ENCODE data around the gene ICOS. TPM values are rescaled to one million over a fixed set of nuclear protein-coding genes. Genes with fewer than 3 reads are reported as not detected.

The ICOS gene
- total and polyA plus RNA-seq, 2 of the 8 experiments (the other 6 are each of a cell fraction or from before 2014, with no cell fraction given) = not detected

DNA sequence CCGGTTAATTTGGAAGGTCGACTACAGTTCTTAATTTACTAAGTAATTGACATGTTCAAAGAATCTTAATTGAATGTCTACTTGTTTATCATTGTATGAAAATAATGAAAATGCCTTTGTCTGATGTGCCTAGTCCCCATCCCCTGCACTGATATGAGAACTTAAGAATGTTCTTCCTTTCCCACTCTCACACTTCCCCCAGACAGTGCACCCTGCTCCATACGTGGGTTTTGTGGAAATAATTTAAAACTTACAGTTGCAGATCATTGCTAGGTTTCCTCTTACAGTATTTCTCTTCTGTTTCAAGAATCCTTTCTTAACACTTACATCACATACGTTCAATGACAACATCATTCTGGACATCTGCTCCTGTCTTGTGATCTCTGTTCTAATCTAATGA lies 3.5 kb downstream of the ICOS start:
- no peak overlapping the region for H4K5ac ChIP-seq (ENCODE audit: insufficient read length, low read depth, low read length)
- no peak overlapping the region for H3K4ac ChIP-seq (replicated peaks; ENCODE audit: insufficient read length, low read depth, low read length)
- no peak overlapping the region for H3K18ac ChIP-seq (ENCODE audit: extremely low read depth, low read length)
- FAIRE-seq (no peak), DNase-seq (ENCODE audit: low read depth in 1 of 2, low spot score in 2 of 2) (no peak)
- peaks cover 0 to 5% of the 10 kb centered on the region in 2 experiments; a peak in 1 of 4 replicates for H3K9me3 ChIP-seq (ENCODE audit: insufficient read depth in 2 of 2, low read depth in 1 of 2, low read length in 1 of 2)
- ChIA-PET POLR2A (ENCODE audit: partially characterized antibody) (no interaction called here), CTCF (ENCODE audit: partially characterized antibody) (no interaction called here)
- no peak for TF ChIP-seq RFX5 (IDR thresholded peaks at IDR 0.05; ENCODE audit: borderline replicate concordance, low read depth, low read length)
- no peak for TF ChIP-seq POU5F1 (IDR thresholded peaks at IDR 0.05; ENCODE audit: low read depth, low read length)
- no peak for TF ChIP-seq SP2 (IDR thresholded peaks at IDR 0.05; ENCODE audit: low read length)
- TF ChIP-seq POLR2AphosphoS5 (IDR thresholded peaks at IDR 0.05; ENCODE audit: low read depth, low read length) = no peak
- TF ChIP-seq RNF2 (IDR thresholded peaks at IDR 0.05; ENCODE audit: borderline replicate concordance, low read depth, low read length, missing control alignments, poor library complexity, severe bottlenecking) = no peak
- no peak for TF ChIP-seq CBX5 (IDR thresholded peaks at IDR 0.05; ENCODE audit: low read depth, low read length)
- TF ChIP-seq EGR1 (IDR thresholded peaks at IDR 0.05; ENCODE audit: borderline replicate concordance, low read depth, low read length) = no peak
- TF ChIP-seq JUND (IDR thresholded peaks at IDR 0.05; ENCODE audit: low read length) = no peak
- no peak for TF ChIP-seq SUZ12 (IDR thresholded peaks at IDR 0.05; ENCODE audit: low read length)
- no peak for TF ChIP-seq JUN (IDR thresholded peaks at IDR 0.05; ENCODE audit: low read depth, low read length)
- TF ChIP-seq GABPA (IDR thresholded peaks at IDR 0.05; ENCODE audit: borderline replicate concordance, insufficient read depth, low read length) = no peak
- TF ChIP-seq CEBPB (IDR thresholded peaks at IDR 0.05; ENCODE audit: low read depth, low read length) = no peak
- no peak for TF ChIP-seq KDM4A (IDR thresholded peaks at IDR 0.05; ENCODE audit: low read depth, low read length, severe bottlenecking)
- TF ChIP-seq KDM1A (IDR thresholded peaks at IDR 0.05; ENCODE audit: borderline replicate concordance, low read length) = no peak
- H3K27me3 ChIP-seq (replicated peaks in 1 of 4; ENCODE audit: control insufficient read depth in 3 of 4, extremely low read depth in 1 of 4, insufficient read depth in 3 of 4, low read length in 3 of 4) = no peaks in the 10 kb centered on the region
- H2AK5ac ChIP-seq (ENCODE audit: low read depth, low read length) = no peak overlapping the region
- WGBS, 2 experiments (ENCODE audit: extremely low coverage in 1 of 2, insufficient coverage in 1 of 2, insufficient read length in 1 of 2, insufficient replicate concordance in 2 of 2, low coverage in 1 of 2, low lambda C conversion rate in 2 of 2, missing lambda C conversion rate in 1 of 2) = 93% methylated on average over 4 of the region's 4 CpGs; no CpG with 5 or more reads in 1 of the 2 experiments
- H2BK12ac ChIP-seq (ENCODE audit: low read depth, low read length) = no peak overlapping the region
- no peak overlapping the region for H3K4me3 ChIP-seq (ENCODE audit: extremely low read depth in 1 of 4, insufficient read depth in 2 of 4, low read depth in 3 of 4, low read length in 4 of 4)
- no peaks in the 10 kb centered on the region for H4K20me1 ChIP-seq (replicated peaks in 1 of 2; ENCODE audit: control insufficient read depth in 1 of 2, insufficient read depth in 2 of 2, low read length in 2 of 2)
- no peak overlapping the region for H3K27ac ChIP-seq (ENCODE audit: low read depth, low read length)
- H2BK5ac ChIP-seq (ENCODE audit: low read depth, low read length) = no peak overlapping the region
- H3K36me3 ChIP-seq (ENCODE audit: control insufficient read depth in 2 of 4, insufficient read depth in 4 of 4, low read length in 3 of 4) = no peaks in the 10 kb centered on the region
- H2AFZ ChIP-seq (ENCODE audit: low read length) = no peak overlapping the region
- H3K4me1 ChIP-seq (replicated peaks in 1 of 4; ENCODE audit: control insufficient read depth in 3 of 4, insufficient read depth in 4 of 4, low read length in 3 of 4) = no peaks in the 10 kb centered on the region
- H2BK120ac ChIP-seq (replicated peaks; ENCODE audit: low read depth, low read length) = no peak overlapping the region
- H3K9ac ChIP-seq (replicated peaks in 1 of 4; ENCODE audit: extremely low read depth in 1 of 4, low read depth in 3 of 4, low read length in 3 of 4) = no peak overlapping the region
- H3K79me2 ChIP-seq (ENCODE audit: control insufficient read depth in 1 of 2, insufficient read depth in 2 of 2, low read length in 2 of 2) = no peaks in the 10 kb centered on the region
- no peak overlapping the region for H2BK15ac ChIP-seq (ENCODE audit: low read length)
- no peaks in the 10 kb centered on the region for H3K79me1 ChIP-seq (ENCODE audit: low read depth, low read length)
- H3K23me2 ChIP-seq (ENCODE audit: low read depth, low read length) = no peaks in the 10 kb centered on the region
- no peak overlapping the region for H3K4me2 ChIP-seq (ENCODE audit: insufficient read depth in 1 of 2, low read depth in 2 of 2, low read length in 2 of 2)
- H4K91ac ChIP-seq (replicated peaks; ENCODE audit: insufficient read length, low read length) = no peak overlapping the region
- H3K14ac ChIP-seq (ENCODE audit: insufficient read length) = no peak overlapping the region
- no peak overlapping the region for H3K56ac ChIP-seq (replicated peaks; ENCODE audit: insufficient read length, low read depth, low read length)
- H2BK20ac ChIP-seq (ENCODE audit: low read length) = no peak overlapping the region
- no peak overlapping the region for H3K23ac ChIP-seq (ENCODE audit: insufficient read length)
- H4K8ac ChIP-seq (ENCODE audit: extremely low read depth, insufficient read depth, low read length) = no peak overlapping the region

All from H1 (cell line).